Femur (tissue), 1 donor: Measurements from ENCODE around the gene ICAM2.
A peak's percentile ranks its signal among the peaks of the same experiment; 100 is the strongest.

Source experiments
- DNase-seq: peaks from one replicate; pipeline ENCODE4 v3.0.0-alpha.2; 2017

The ICAM2 gene

GRCh38 chr17:64020056-64020766, at the start of gene ICAM2:
Gene ICAM2, minus strand, starts transcription at chr17:64020633. Its CDS starts 13,942 bp downstream, at chr17:64006691.
- DNase-seq: peak; percentile 63

- DNase-seq: no peak
Measured at GRCh38 chr17:64070213-64070612, 49.8 kb upstream of the ICAM2 start.

- DNase-seq: no peak
Measured at GRCh38 chr17:64069143-64069542, 48.7 kb upstream of the ICAM2 start.

- DNase-seq: no peak
Measured at GRCh38 chr17:64067657-64068056, 47.2 kb upstream of the ICAM2 start.

DNA sequence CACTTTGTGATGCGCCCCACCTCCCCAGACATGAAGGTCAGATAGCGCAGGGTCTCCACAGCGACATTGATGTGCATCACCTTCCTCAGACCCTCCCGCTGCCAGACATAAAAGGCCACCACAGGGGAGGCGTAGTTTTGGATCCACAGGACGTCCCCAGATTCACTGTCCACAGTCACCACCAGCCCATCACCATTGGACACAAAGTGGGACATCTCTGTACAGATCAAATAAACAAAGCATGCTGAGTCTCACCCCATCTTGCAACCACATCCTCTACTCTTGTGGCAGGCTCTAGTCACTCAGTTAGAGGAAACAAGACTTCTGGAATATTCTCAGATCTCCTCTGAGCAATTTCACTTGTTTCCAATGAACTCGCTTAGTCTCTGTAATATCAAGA, 46.3 kb upstream of the ICAM2 start:
- no peak for DNase-seq

DNA sequence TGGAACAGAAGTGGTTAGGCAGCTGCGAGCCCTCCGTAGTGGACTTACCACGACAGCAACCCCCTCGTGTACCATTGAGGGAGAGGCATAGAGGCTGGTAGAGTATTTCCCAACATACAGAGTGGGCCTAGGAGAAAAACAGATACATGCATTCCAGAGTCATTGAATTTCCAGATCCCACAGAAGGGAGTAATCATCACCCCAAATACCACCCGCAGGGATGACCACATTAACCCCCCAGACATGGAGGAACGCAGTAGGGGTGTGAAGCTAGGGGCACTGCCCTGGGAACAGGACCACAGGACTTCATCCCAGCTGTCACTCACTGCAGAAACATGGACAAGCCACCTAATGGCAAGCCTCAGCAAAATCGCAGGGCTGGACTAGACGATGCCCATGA, 44.7 kb upstream of the ICAM2 start:
- DNase-seq: no peak

- DNase-seq: no peak
Measured at GRCh38 chr17:64064331-64064730, 43.9 kb upstream of the ICAM2 start.

GRCh38 chr17:64063766-64064224, 43.4 kb upstream of the ICAM2 start:
- DNase-seq: peak; percentile 60

DNA sequence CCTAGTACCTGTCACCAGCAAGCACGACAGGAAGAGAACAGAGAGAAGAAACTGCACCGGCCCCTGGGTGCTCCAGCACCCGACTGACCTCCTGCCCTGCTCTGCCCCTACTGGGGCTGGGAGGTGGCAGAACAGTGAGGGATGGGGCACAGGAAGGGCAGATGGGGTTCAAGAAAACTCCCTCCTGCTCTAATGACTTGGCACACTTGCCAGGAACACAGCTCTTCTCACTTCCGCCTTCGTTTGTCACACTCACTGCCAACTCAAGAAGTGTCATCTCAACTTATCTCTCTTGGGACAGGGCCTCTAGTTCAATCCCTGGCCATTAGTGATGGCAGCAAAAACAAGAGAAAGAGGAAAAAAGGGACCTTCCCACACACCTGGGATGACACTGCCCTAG, 42.7 kb upstream of the ICAM2 start:
- no peak for DNase-seq

DNA sequence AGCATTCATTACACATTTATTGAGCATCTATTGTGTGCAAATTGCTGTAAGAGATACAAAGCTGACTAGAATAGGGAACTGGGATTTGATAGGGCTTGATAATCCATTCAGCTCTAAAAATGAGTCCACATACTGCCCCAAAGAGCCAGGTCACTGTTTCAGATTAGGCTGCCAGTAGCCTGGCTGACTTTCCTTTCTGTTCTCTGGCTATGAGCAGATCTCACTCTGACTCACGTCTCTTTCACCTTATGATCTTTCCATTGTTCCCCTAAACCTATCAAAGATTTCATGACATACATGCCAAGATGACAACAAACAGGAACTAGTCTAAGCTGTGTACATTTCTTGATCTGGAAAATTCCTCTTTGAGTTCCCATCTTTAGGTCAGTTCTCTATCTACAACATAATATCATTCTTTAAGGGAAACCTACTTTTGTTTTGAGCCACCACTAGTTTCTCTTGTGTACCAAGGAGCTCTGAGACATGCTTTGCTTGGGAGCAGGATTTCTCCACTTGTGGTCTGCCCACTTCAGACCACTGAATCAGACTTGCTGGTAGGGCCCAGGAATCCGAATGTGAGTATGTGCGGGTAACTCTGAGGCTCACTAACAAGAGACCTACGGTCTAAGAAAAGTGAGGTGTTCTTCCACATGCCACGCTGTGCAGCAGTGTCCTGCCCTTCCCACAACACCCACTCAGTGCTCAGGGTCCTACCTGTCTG, 40.9 kb upstream of the ICAM2 start:
- DNase-seq: no peak

- DNase-seq: no peak
Measured at GRCh38 chr17:64060331-64060730, 39.9 kb upstream of the ICAM2 start.

- no peak for DNase-seq
Measured at GRCh38 chr17:64059756-64060155, 39.3 kb upstream of the ICAM2 start.

DNA sequence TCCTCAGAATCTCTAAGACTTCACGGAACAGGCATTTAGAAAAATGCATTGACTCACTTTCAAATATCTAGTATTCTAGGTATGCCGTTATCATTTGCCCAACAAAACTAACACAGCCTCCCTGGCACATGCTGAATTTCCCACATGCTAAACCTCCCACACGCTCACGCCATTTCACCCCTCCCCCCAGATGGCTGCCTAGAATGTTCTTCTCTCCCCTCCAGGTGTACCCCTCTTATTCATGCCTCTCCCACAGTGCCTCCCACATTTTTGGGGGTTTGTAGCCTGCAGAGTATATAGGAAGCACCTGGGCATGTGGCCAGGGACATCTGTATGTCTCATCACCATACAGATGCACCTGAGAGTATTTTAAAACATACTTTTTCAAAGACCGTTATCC, 38.2 kb upstream of the ICAM2 start:
- no peak for DNase-seq

- no peak for DNase-seq
Measured at GRCh38 chr17:64057701-64058263, 37.3 kb upstream of the ICAM2 start.

GRCh38 chr17:64056269-64057005, 36.0 kb upstream of the ICAM2 start:
- no peak for DNase-seq

DNA sequence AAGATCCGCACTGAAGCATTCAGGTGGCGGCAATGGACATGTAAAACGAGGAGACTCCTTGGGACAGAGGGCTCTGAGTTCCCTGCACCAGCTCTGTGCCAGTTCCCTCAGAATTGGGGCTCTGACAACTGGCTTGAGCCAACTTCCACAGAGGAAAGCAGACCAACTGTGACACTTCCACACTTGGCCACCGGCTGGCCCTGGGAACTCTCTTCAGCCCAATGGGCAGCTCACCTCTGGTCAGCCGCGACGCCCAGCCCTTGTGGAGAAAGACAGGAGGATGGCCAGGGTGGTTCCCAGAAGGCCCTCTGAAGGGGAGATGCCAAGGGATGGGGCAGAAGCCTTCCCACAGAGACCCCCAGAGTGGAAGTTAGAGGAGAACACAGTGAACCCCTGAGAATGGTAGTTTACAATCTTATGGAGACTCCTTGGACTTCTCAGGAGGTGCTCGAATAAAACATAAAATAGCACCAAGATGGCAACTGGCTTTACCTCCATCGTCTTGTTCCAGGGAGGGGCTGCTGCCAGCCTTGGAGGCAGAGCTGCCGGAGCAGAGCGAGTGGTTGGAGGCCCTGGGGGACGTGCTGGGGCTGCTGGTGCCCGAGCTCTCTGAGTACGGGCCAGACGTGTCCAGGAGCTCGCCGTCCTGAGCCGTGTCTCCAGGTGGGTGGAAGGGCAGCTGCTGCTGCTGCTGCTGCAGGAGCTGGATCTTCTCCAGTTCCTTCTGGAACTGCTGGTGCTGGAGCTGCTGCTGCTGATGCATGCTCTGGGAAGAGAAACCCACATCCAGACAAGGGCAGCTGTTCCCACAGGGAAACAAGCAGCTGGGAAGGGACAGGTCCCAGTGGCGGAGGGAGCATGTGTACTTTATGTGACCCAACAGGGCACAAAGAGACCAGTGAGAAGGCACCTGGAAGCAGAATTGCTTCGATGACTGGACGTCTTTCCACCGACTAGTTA, 35.0 kb upstream of the ICAM2 start:
- DNase-seq: no peak

- DNase-seq: no peak
Measured at GRCh38 chr17:64054304-64054703, 33.9 kb upstream of the ICAM2 start.

DNA sequence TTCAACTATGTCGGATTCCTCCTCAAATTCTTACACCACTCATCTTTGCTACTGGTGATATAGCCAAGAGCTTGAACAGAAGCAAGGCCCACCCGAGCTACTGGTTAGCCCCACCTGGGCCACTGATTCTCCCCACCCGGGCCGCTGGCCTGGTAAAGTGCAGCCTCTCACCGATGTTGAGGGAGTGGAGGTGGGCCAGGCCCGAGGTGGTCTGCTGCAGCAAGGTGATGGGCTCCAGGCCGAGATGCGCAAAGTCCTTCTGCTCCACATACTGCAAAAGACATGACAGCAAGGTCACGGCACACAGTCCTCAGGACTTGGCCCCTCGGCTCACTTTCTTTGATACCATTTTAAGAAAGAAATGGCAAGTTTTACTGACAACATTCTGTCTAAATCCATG, 32.7 kb upstream of the ICAM2 start:
- no peak for DNase-seq

GRCh38 chr17:64051153-64051552, 30.7 kb upstream of the ICAM2 start:
- no peak for DNase-seq

- DNase-seq: no peak
Measured at GRCh38 chr17:64048805-64049204, 28.4 kb upstream of the ICAM2 start.

DNA sequence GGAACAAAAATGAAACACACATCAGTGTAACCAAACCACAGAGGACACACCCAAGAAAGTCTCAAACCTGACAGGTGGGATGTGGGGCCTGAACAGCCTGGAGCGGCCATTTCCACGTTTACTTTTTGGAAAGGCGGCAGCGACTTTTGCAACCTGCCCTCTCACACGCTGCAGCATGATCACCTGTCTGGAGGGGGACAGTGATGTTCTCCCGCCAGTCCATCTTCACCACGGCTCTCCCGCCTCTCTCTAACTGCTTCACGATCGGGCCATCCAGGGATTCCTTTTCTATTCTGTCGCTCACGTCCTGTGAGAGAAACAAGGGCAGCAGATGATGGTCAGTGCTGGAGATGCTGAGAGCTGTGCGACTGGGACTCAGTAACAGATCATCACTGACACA, 24.7 kb upstream of the ICAM2 start:
- no peak for DNase-seq
